ENCODE measurements around the gene TAGLN2.
"Not testable (repeated sequence)": the region's sequence is repeated elsewhere in the genome, so short reads cannot be mapped to it uniquely, and the experiment has no call there.

The TAGLN2 gene

GRCh38 chr1:159900086-159900680 is 25.1 kb downstream of the TAGLN2 start, which contains the start of gene CFAP45:
TSS of gene CFAP45 (minus strand) at chr1:159900165. CDS start at chr1:159900098, 67 bp downstream.
- intact Hi-C loops (cut with micrococcal nuclease): no loop called here
- H3K27ac Mint-ChIP-seq: peak within 1 kb of the TSS; percentile 83
- H3K27me3 Mint-ChIP-seq: peaks cover 18% of the 10 kb centered on the region
- H3K36me3 Mint-ChIP-seq (ENCODE audit: low read depth): no peaks in the 10 kb centered on the region
- peaks cover 56% of the 10 kb centered on the region for H3K4me1 Mint-ChIP-seq (ENCODE audit: low read depth)
- H3K4me3 Mint-ChIP-seq: peak within 1 kb of the TSS; percentile 41
- no peaks in the 10 kb centered on the region for H3K9me3 Mint-ChIP-seq

- peak overlapping the region; percentile 83 for H3K27ac Mint-ChIP-seq
- H3K27me3 Mint-ChIP-seq: peaks cover 18% of the 10 kb centered on the region
- peak overlapping the region; percentile 41 for H3K4me3 Mint-ChIP-seq
- intact Hi-C loops (cut with micrococcal nuclease): loop anchor here (2.0 to 10.0 kb wide), 2 partner anchors 23 to 735 kb away; no protein-coding TSS in a partner anchor
- H3K36me3 Mint-ChIP-seq (ENCODE audit: low read depth); H3K9me3 Mint-ChIP-seq: not testable (repeated sequence)
- peaks cover 58% of the 10 kb centered on the region for H3K4me1 Mint-ChIP-seq (ENCODE audit: low read depth)
Observed at GRCh38 chr1:159899634-159900033, 25.7 kb downstream of the TAGLN2 start.

GRCh38 chr1:159898527-159898926 is 26.8 kb downstream of the TAGLN2 start:
- intact Hi-C loops (cut with micrococcal nuclease): loop anchor here (2.0 to 10.0 kb wide), 2 partner anchors 24 to 734 kb away; no protein-coding TSS in a partner anchor

GRCh38 chr1:159897962-159898361 is 27.3 kb downstream of the TAGLN2 start:
- intact Hi-C loops (cut with micrococcal nuclease): loop anchor here (2.0 to 10.0 kb wide), 2 partner anchors 25 to 733 kb away; no protein-coding TSS in a partner anchor
- peak overlapping the region; percentile 58 for H3K27ac Mint-ChIP-seq
- H3K4me1 Mint-ChIP-seq (ENCODE audit: low read depth): peaks cover 58% of the 10 kb centered on the region
- H3K4me3 Mint-ChIP-seq: no peak overlapping the region
- H3K36me3 Mint-ChIP-seq (ENCODE audit: low read depth): no peaks in the 10 kb centered on the region
- no peaks in the 10 kb centered on the region for H3K9me3 Mint-ChIP-seq
- H3K27me3 Mint-ChIP-seq: peaks cover 18% of the 10 kb centered on the region

More at GRCh38 chr1:159898527-159898926, 26.8 kb downstream of the TAGLN2 start:
- Mint-ChIP-seq H3K27ac (peak overlapping the region; percentile 58), H3K36me3 (ENCODE audit: low read depth) (no peaks in the 10 kb centered on the region), H3K9me3 (no peaks in the 10 kb centered on the region), H3K4me3 (no peak overlapping the region), H3K4me1 (ENCODE audit: low read depth) (peaks cover 58% of the 10 kb centered on the region), H3K27me3 (peaks cover 18% of the 10 kb centered on the region)

GRCh38 chr1:159896546-159896930 is 28.8 kb downstream of the TAGLN2 start:
- Mint-ChIP-seq H3K4me1 (ENCODE audit: low read depth) (peaks cover 57% of the 10 kb centered on the region), H3K9me3 (no peaks in the 10 kb centered on the region), H3K4me3 (no peak overlapping the region), H3K27ac (peak overlapping the region; percentile 77), H3K36me3 (ENCODE audit: low read depth) (no peaks in the 10 kb centered on the region), H3K27me3 (peaks cover 16% of the 10 kb centered on the region)
- intact Hi-C loops (cut with micrococcal nuclease): loop anchor here (10.0 kb wide), 1 partner anchor 732 kb away; no protein-coding TSS in a partner anchor

GRCh38 chr1:159895836-159896545 is 29.3 kb downstream of the TAGLN2 start:
- Mint-ChIP-seq H3K4me3 (no peak overlapping the region), H3K4me1 (ENCODE audit: low read depth) (peaks cover 55% of the 10 kb centered on the region), H3K9me3 (no peaks in the 10 kb centered on the region), H3K36me3 (ENCODE audit: low read depth) (no peaks in the 10 kb centered on the region), H3K27me3 (peaks cover 10% of the 10 kb centered on the region), H3K27ac (peak overlapping the region; percentile 77)
- intact Hi-C loops (cut with micrococcal nuclease): loop anchor here (10.0 kb wide), 1 partner anchor 731 kb away; no protein-coding TSS in a partner anchor

- no peaks in the 10 kb centered on the region for H3K36me3 Mint-ChIP-seq (ENCODE audit: low read depth)
- peaks cover 5% of the 10 kb centered on the region for H3K27me3 Mint-ChIP-seq
- no peaks in the 10 kb centered on the region for H3K9me3 Mint-ChIP-seq
- H3K4me1 Mint-ChIP-seq (ENCODE audit: low read depth): peaks cover 50% of the 10 kb centered on the region
- no peak overlapping the region for H3K4me3 Mint-ChIP-seq
- no peak overlapping the region for H3K27ac Mint-ChIP-seq
- intact Hi-C loops (cut with micrococcal nuclease): loop anchor here (10.0 kb wide), 1 partner anchor 730 kb away; no protein-coding TSS in a partner anchor
Observed at GRCh38 chr1:159895286-159895685, 30.0 kb downstream of the TAGLN2 start.

GRCh38 chr1:159892944-159893343 is 32.4 kb downstream of the TAGLN2 start:
- H3K27me3 Mint-ChIP-seq: no peaks in the 10 kb centered on the region
- no peaks in the 10 kb centered on the region for H3K36me3 Mint-ChIP-seq (ENCODE audit: low read depth)
- peaks cover 51% of the 10 kb centered on the region for H3K4me1 Mint-ChIP-seq (ENCODE audit: low read depth)
- H3K27ac Mint-ChIP-seq: peak overlapping the region; percentile 11
- intact Hi-C loops (cut with micrococcal nuclease): loop anchor here (2.0 to 10.0 kb wide), 4 partner anchors 44 to 728 kb away; partner anchors contain the start of gene DUSP23
- no peak overlapping the region for H3K4me3 Mint-ChIP-seq
- no peaks in the 10 kb centered on the region for H3K9me3 Mint-ChIP-seq

GRCh38 chr1:159891275-159892157 is 33.8 kb downstream of the TAGLN2 start:
- Mint-ChIP-seq H3K36me3 (ENCODE audit: low read depth) (no peaks in the 10 kb centered on the region), H3K4me1 (ENCODE audit: low read depth) (peaks cover 59% of the 10 kb centered on the region), H3K9me3 (no peaks in the 10 kb centered on the region), H3K4me3 (no peak overlapping the region), H3K27me3 (no peaks in the 10 kb centered on the region), H3K27ac (no peak overlapping the region)
- intact Hi-C loops (cut with micrococcal nuclease): loop anchor here (1.0 to 10.0 kb wide), 5 partner anchors 46 to 727 kb away; partner anchors contain the start of gene DUSP23

GRCh38 chr1:159890390-159890789 is 34.9 kb downstream of the TAGLN2 start:
- Mint-ChIP-seq H3K27ac (peak overlapping the region; percentile 73), H3K27me3 (peaks cover 1% of the 10 kb centered on the region), H3K4me1 (ENCODE audit: low read depth) (peaks cover 51% of the 10 kb centered on the region), H3K36me3 (ENCODE audit: low read depth) (no peaks in the 10 kb centered on the region), H3K4me3 (no peak overlapping the region), H3K9me3 (no peaks in the 10 kb centered on the region)
- intact Hi-C loops (cut with micrococcal nuclease): loop anchor here (1.0 to 10.0 kb wide), 4 partner anchors 47 to 726 kb away; partner anchors contain the start of gene DUSP23

- peaks cover 1% of the 10 kb centered on the region for H3K27me3 Mint-ChIP-seq
- peaks cover 47% of the 10 kb centered on the region for H3K4me1 Mint-ChIP-seq (ENCODE audit: low read depth)
- no peaks in the 10 kb centered on the region for H3K36me3 Mint-ChIP-seq (ENCODE audit: low read depth)
- intact Hi-C loops (cut with micrococcal nuclease): loop anchor here (1.0 to 10.0 kb wide), 4 partner anchors 47 to 725 kb away; partner anchors contain the start of gene DUSP23
- H3K9me3 Mint-ChIP-seq: no peaks in the 10 kb centered on the region
- peak overlapping the region; percentile 21 for H3K4me3 Mint-ChIP-seq
- peak overlapping the region; percentile 73 for H3K27ac Mint-ChIP-seq
Observed at GRCh38 chr1:159889821-159890252, 35.5 kb downstream of the TAGLN2 start.

GRCh38 chr1:159889202-159889601 is 36.1 kb downstream of the TAGLN2 start:
- H3K27me3 Mint-ChIP-seq: peaks cover 1% of the 10 kb centered on the region
- intact Hi-C loops (cut with micrococcal nuclease): no loop called here
- no peaks in the 10 kb centered on the region for H3K36me3 Mint-ChIP-seq (ENCODE audit: low read depth)
- no peaks in the 10 kb centered on the region for H3K9me3 Mint-ChIP-seq
- H3K4me3 Mint-ChIP-seq: no peak overlapping the region
- H3K4me1 Mint-ChIP-seq (ENCODE audit: low read depth): peaks cover 47% of the 10 kb centered on the region
- peak overlapping the region; percentile 73 for H3K27ac Mint-ChIP-seq

- no peak overlapping the region for H3K4me3 Mint-ChIP-seq
- intact Hi-C loops (cut with micrococcal nuclease): no loop called here
- peaks cover 1% of the 10 kb centered on the region for H3K27me3 Mint-ChIP-seq
- peaks cover 30% of the 10 kb centered on the region for H3K4me1 Mint-ChIP-seq (ENCODE audit: low read depth)
- H3K27ac Mint-ChIP-seq: no peak overlapping the region
- H3K36me3 Mint-ChIP-seq (ENCODE audit: low read depth): no peaks in the 10 kb centered on the region
- H3K9me3 Mint-ChIP-seq: no peaks in the 10 kb centered on the region
Observed at GRCh38 chr1:159884296-159884695, 41.0 kb downstream of the TAGLN2 start.
